HepG2 (cell line): ENCODE results near the gene DPCD. TPM values are rescaled to one million over a fixed set of nuclear protein-coding genes. Genes with fewer than 3 reads are reported as not detected.

Source experiments
- MAZ ChIP-seq, 2 experiments: sonication (generic) in 1 of 2; formaldehyde crosslinking in 1 of 2; IDR thresholded peaks; 2 replicates each; pipeline versions ENCODE4 v1.5.0 to v1.6.1; 2012 to 2020; ENCODE audit warnings: low read depth in 2 of 2, mild to moderate bottlenecking in 2 of 2, borderline replicate concordance in 1 of 2, improper control_type of control experiment in 1 of 2, low read length in 1 of 2, missing genetic modification reagents in 1 of 2, moderate library complexity in 1 of 2
- MYC ChIP-seq: sonication (generic); formaldehyde crosslinking; IDR thresholded peaks from 2 replicates; pipeline ENCODE4 v1.9.0; 2021; ENCODE audit warnings: missing genetic modification reagents, borderline replicate concordance
- RORA ChIP-seq: sonication (generic); formaldehyde crosslinking; IDR thresholded peaks from 2 replicates; pipeline ENCODE4 v1.5.0; 2020; ENCODE audit warnings: mild to moderate bottlenecking, missing genetic modification reagents, moderate library complexity
- SRSF9 ChIP-seq: fragments of 200-400 bp; formaldehyde crosslinking; IDR thresholded peaks from 2 replicates; pipeline ENCODE4 v1.6.1; 2018; ENCODE audit warnings: borderline replicate concordance, mild to moderate bottlenecking, low read depth, low read length; ENCODE audit not compliant: insufficient read depth, poor library complexity, severe bottlenecking
- YEATS4 ChIP-seq: sonication (generic); formaldehyde crosslinking; IDR thresholded peaks from 2 replicates; pipeline ENCODE4 v1.4.0; 2020; ENCODE audit warnings: missing genetic modification reagents, borderline replicate concordance
- ZBTB40 ChIP-seq, 2 experiments: fragments of 450-650 bp in 1 of 2; sonication (generic) in 1 of 2; formaldehyde crosslinking in 1 of 2; IDR thresholded peaks; 2 replicates each; pipeline versions ENCODE4 v1.6.1 to v1.8.0; 2016 to 2022; ENCODE audit warnings: antibody characterized with exemption in 1 of 2, mild to moderate bottlenecking in 1 of 2, missing genetic modification reagents in 1 of 2
- ZBTB7B ChIP-seq: sonication (generic); formaldehyde crosslinking; IDR thresholded peaks from 2 replicates; pipeline ENCODE4 v1.4.0; 2020; ENCODE audit warnings: missing genetic modification reagents
- ZNF263 ChIP-seq: sonication (generic); formaldehyde crosslinking; IDR thresholded peaks from 2 replicates; pipeline ENCODE4 v1.4.0; 2020; ENCODE audit warnings: missing genetic modification reagents
- ZNF264 ChIP-seq: sonication (generic); formaldehyde crosslinking; IDR thresholded peaks from 2 replicates; pipeline ENCODE4 v1.4.0; 2020; ENCODE audit warnings: missing genetic modification reagents
- ZNF275 ChIP-seq: sonication (generic); formaldehyde crosslinking; IDR thresholded peaks from 2 replicates; pipeline ENCODE4 v1.8.0; 2022; ENCODE audit warnings: missing genetic modification reagents, mild to moderate bottlenecking, inconsistent platforms, borderline replicate concordance
- ZNF382 ChIP-seq: sonication (generic); formaldehyde crosslinking; IDR thresholded peaks from 2 replicates; pipeline ENCODE4 v1.5.0; 2020; ENCODE audit warnings: missing genetic modification reagents, mild to moderate bottlenecking, borderline replicate concordance
- ZNF570 ChIP-seq: sonication (generic); formaldehyde crosslinking; IDR thresholded peaks from 2 replicates; pipeline ENCODE4 v1.4.0; 2020; ENCODE audit warnings: mild to moderate bottlenecking, missing genetic modification reagents, borderline replicate concordance
- ZNF577 ChIP-seq: sonication (generic); formaldehyde crosslinking; IDR thresholded peaks from 2 replicates; pipeline ENCODE4 v1.4.0; 2020; ENCODE audit warnings: mild to moderate bottlenecking, low read depth, missing genetic modification reagents, borderline replicate concordance
- ZNF770 ChIP-seq: sonication (generic); formaldehyde crosslinking; IDR thresholded peaks from 2 replicates; pipeline ENCODE4 v1.5.0; 2020; ENCODE audit warnings: mild to moderate bottlenecking, missing genetic modification reagents
- polyA plus RNA-seq, 8 experiments: library from polyadenylated mRNA; depleted of rRNA in 3 of 8; stranded (reverse) in 7 of 8; unstranded in 1 of 8; fragments of >200 nt; fragmentation: Illumina TruSeq in 4 of 8; extraction: Trizol in 4 of 8; gene quantifications; 2 replicates each; pipeline versions ENCODE4 v1.2.1 to v1.2.3, GENCODE V29; 2011 to 2016; ENCODE audit warnings: low read depth in 4 of 8, missing spikeins in 1 of 8, mixed read lengths in 1 of 8; ENCODE audit not compliant: insufficient read depth in 1 of 8
- total RNA-seq, 5 experiments: library from RNA; depleted of rRNA; stranded (reverse); fragments of >200 nt; fragmentation: Illumina TruSeq; extraction: Trizol; gene quantifications; 2 replicates each; pipeline ENCODE4 v1.2.3, GENCODE V29; 2016; ENCODE audit warnings: low read depth in 1 of 5

Gene DPCD
- total and polyA plus RNA-seq, 2 of the 13 experiments (the other 11 are each of a cell fraction or from before 2014, with no cell fraction given), result 25.2 to 27.0 TPM

- no peak for TF ChIP-seq ZNF275 (CRISPR knock-in tag)
- peak; percentile 15; the same call in 1 of the 2 replicates for TF ChIP-seq ZBTB7B
- TF ChIP-seq MAZ (IDR thresholded peaks at IDR 0.05; ENCODE audit: borderline replicate concordance, low read depth, low read length), result 0 out of 2 replicates have a peak, but pooled peaks have one; percentile 19
- TF ChIP-seq MAZ (CRISPR knock-in tag; IDR thresholded peaks at IDR 0.05; ENCODE audit: low read depth), result peak; percentile 41; the same call in 1 of the 2 replicates
- TF ChIP-seq ZNF382 (CRISPR knock-in tag), result no peak
- no peak for TF ChIP-seq ZBTB40 (IDR thresholded peaks at IDR 0.05)
- TF ChIP-seq ZBTB40 (CRISPR knock-in tag; IDR thresholded peaks at IDR 0.05), result no peak
- TF ChIP-seq MYC (CRISPR knock-in tag), result 0 out of 2 replicates have a peak, but pooled peaks have one; percentile 13
- no peak for TF ChIP-seq ZNF577 (CRISPR knock-in tag)
- TF ChIP-seq RORA, result no peak
- 0 out of 2 replicates have a peak, but pooled peaks have one; percentile 3 for TF ChIP-seq ZNF263
- no peak for TF ChIP-seq ZNF570
- no peak for TF ChIP-seq YEATS4 (CRISPR knock-in tag)
- no peak for TF ChIP-seq SRSF9
- no peak for TF ChIP-seq ZNF264 (CRISPR knock-in tag)
- TF ChIP-seq ZNF770 (CRISPR knock-in tag), result 0 out of 2 replicates have a peak, but pooled peaks have one; percentile 27
These were observed 18.3 kb upstream of the DPCD start (continued) for GRCh38 chr10:101569622-101570427.
